Erythroblast (primary cell): Measurements from ENCODE around the gene PLPP4.

Experiments used
- GATA1 ChIP-seq: IDR thresholded peaks from 2 replicates; pipeline ENCODE4 v1.6.1; 2011; ENCODE audit warnings: low read depth, mild to moderate bottlenecking, control low read depth, low read length, moderate library complexity
- POLR2A ChIP-seq: IDR thresholded peaks from 2 replicates; pipeline ENCODE4 v1.6.1; 2011; ENCODE audit warnings: mild to moderate bottlenecking, low read length

DNA sequence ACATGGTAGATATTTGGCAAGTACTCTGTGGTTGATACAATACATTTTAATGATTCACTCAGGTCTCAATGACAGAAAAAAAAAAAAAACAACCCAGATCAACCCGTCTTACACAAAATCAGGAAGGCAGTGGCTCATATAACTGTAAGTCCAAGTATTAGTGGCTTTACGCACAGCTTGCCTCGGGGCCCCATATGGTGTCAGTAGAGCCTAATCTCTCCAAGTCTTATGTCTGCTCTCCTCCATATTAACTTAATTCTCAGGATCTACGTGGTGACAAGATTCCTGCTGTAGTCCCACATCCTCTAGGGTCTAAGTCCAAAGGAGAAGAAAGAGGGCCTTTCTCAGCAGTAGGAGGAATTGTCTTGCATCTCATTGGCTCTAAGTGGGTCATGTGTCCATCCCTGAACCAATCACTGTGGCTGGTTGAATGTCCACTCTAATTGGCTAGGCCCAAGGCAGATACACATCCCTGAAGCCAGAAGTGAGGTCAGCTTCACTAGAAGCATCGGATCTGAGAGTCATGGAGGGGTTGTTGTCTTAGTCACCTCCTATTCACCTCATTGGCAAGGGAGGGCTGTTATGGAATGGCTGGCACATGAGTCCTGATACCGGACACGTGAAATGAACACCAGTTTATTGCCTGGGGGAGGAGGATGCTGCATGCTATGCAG lies 20.5 kb upstream of the PLPP4 start:
- TF ChIP-seq POLR2A (no peak), GATA1 (no peak)
